Panc1 (cell line): ENCODE results near the gene ARFGEF2. TPM values are rescaled to one million over a fixed set of nuclear protein-coding genes. Genes with fewer than 3 reads are reported as not detected.

Source experiments
- ATAC-seq: fragments of 200-7000 bp; cut with Tn5 transposase; 2 replicates; pipeline ENCODE4 v1.9.1; 2020; ENCODE audit warnings: mild to moderate bottlenecking, moderate library complexity
- BruUV-seq: library from RNA; stranded (reverse); fragments of 400-500 nt; replicated peaks from 2 replicates; lab custom pipeline; 2021; lab: Mats Ljungman, UMichigan
- CTCF ChIA-PET: fragments of 300-600 bp; sonication (Branson Sonifier 250); formaldehyde crosslinking; loops from one replicate; lab custom pipeline; 2022; ENCODE audit warnings: antibody characterized with exemption; lab: Charles Lee
- POLR2A ChIA-PET: fragments of 300-600 bp; sonication (Branson Sonifier 250); formaldehyde crosslinking; loops from one replicate; lab custom pipeline; 2022; ENCODE audit warnings: antibody characterized with exemption; lab: Charles Lee
- DNase-seq: peaks from one replicate; pipeline ENCODE4 v3.0.0-alpha.2; 2010; ENCODE audit warnings: low read depth, low spot score
- H3K27ac ChIP-seq: 2 replicates; pipeline ENCODE4 v1.5.1; 2011; ENCODE audit warnings: mild to moderate bottlenecking, low read length, inconsistent platforms
- H3K27me3 ChIP-seq: fragments of 200-500 bp; sonication (Bioruptor generic); 2 replicates; pipeline ENCODE4 v1.6.0; 2014; ENCODE audit warnings: low read length, inconsistent platforms; ENCODE audit not compliant: control insufficient read depth, insufficient read depth
- H3K36me3 ChIP-seq: fragments of 200-500 bp; sonication (Bioruptor generic); 2 replicates; pipeline ENCODE4 v1.5.1; 2014; ENCODE audit warnings: inconsistent platforms, mild to moderate bottlenecking, low read length, moderate library complexity; ENCODE audit not compliant: control insufficient read depth, insufficient read depth
- H3K4me1 ChIP-seq: 2 replicates; pipeline ENCODE4 v1.5.1; 2011; ENCODE audit warnings: inconsistent platforms, mild to moderate bottlenecking, low read length, moderate library complexity; ENCODE audit not compliant: control insufficient read depth, insufficient read depth
- H3K4me3 ChIP-seq, 2 experiments: 2 replicates each; pipeline ENCODE4 v1.5.1; 2011 to 2012; ENCODE audit warnings: low read depth in 2 of 2, low read length in 2 of 2, mild to moderate bottlenecking in 2 of 2, inconsistent platforms in 1 of 2, moderate library complexity in 1 of 2
- H3K9me3 ChIP-seq: fragments of 200-500 bp; sonication (Bioruptor generic); 2 replicates; pipeline ENCODE4 v1.5.1; 2014; ENCODE audit warnings: low read depth, mild to moderate bottlenecking, inconsistent platforms, low read length, moderate library complexity; ENCODE audit not compliant: control insufficient read depth, insufficient read depth
- CTCF ChIP-seq: fragments of 450-650 bp; IDR thresholded peaks from 2 replicates; pipeline ENCODE4 v1.5.1; 2017; ENCODE audit warnings: mild to moderate bottlenecking
- POLR2AphosphoS5 ChIP-seq: IDR thresholded peaks from 2 replicates; pipeline ENCODE4 v1.6.1; 2012; ENCODE audit warnings: mild to moderate bottlenecking, low read depth, low read length, moderate library complexity
- REST ChIP-seq, 2 experiments: IDR thresholded peaks; 2 replicates each; pipeline ENCODE4 v1.6.1; 2011 to 2012; ENCODE audit warnings: low read depth in 2 of 2, control low read depth in 1 of 2, low read length in 1 of 2, mild to moderate bottlenecking in 1 of 2, moderate library complexity in 1 of 2; ENCODE audit not compliant: insufficient read depth in 1 of 2
- SIN3A ChIP-seq: IDR thresholded peaks from 2 replicates; pipeline ENCODE4 v1.6.1; 2012; ENCODE audit warnings: low read depth, mild to moderate bottlenecking, low read length, moderate library complexity, borderline replicate concordance; ENCODE audit not compliant: insufficient read depth
- TCF7L2 ChIP-seq: IDR thresholded peaks from 2 replicates; pipeline ENCODE4 v1.6.1; 2011; ENCODE audit warnings: mild to moderate bottlenecking, low read depth, low read length, inconsistent platforms
- in situ Hi-C: cut with HindIII; loops from 2 replicates; pipeline ENCODE4 v1.10.0; 2016; ENCODE audit warnings: low sequenced_read_pairs, low pct_unique_long_range_greater_than_20kb
- intact Hi-C: fragments of 100-400 bp; cut with micrococcal nuclease; formaldehyde crosslinking; loops from one replicate; pipeline ENCODE4 v1.10.0; 2022; ENCODE audit not compliant: unreplicated experiment
- total RNA-seq: library from RNA; stranded (reverse); gene quantifications from one replicate; pipeline ENCODE4 v1.2.1, GENCODE V29; 2021; ENCODE audit not compliant: unreplicated experiment

The ARFGEF2 gene
- total RNA-seq, 1 experiment from 2014 or later, result 36.6 TPM

GRCh38 chr20:48909910-48910309 is 11.6 kb upstream of the ARFGEF2 start:
- CTCF ChIA-PET, result interaction anchor here (1.2 kb wide), 1 partner anchor 252 kb away, joined by 4 read pairs; no protein-coding TSS in a partner anchor
- Histone ChIP-seq H3K27ac (no peak overlapping the region), H3K9me3 (no peaks in the 10 kb centered on the region), H3K4me1 (peaks cover under 1% of the 10 kb centered on the region), H3K36me3 (no peaks in the 10 kb centered on the region), H3K27me3 (no peaks in the 10 kb centered on the region), H3K4me3 (no peak overlapping the region)
- ATAC-seq (no peak), DNase-seq (no peak)
- POLR2A ChIA-PET, result no interaction called here
- in situ Hi-C loops (no loop called here), intact Hi-C loops (loop anchor here (10.0 kb wide), 1 partner anchor 85 kb away; the partner anchor contains the start of gene PREX1)
- BruUV-seq, result no TSS peak
- TF ChIP-seq TCF7L2, result no peak
- TF ChIP-seq REST (IDR thresholded peaks at IDR 0.05; ENCODE audit: insufficient read depth in 1 of 2, low read depth in 2 of 2, low read length in 1 of 2), result no peak
- TF ChIP-seq POLR2AphosphoS5, result no peak
- TF ChIP-seq SIN3A, result no peak
- no peak for TF ChIP-seq CTCF

GRCh38 chr20:48910347-48910781 is 11.1 kb upstream of the ARFGEF2 start:
- ChIA-PET POLR2A (no interaction called here), CTCF (interaction anchor here (0.6 to 1.2 kb wide), 2 partner anchors 253 to 515 kb away, joined by 3 to 4 read pairs; no protein-coding TSS in a partner anchor)
- ATAC-seq (no peak), DNase-seq (no peak)
- Histone ChIP-seq H3K27ac (no peak overlapping the region), H3K9me3 (no peaks in the 10 kb centered on the region), H3K27me3 (no peaks in the 10 kb centered on the region), H3K4me1 (no peaks in the 10 kb centered on the region), H3K36me3 (no peaks in the 10 kb centered on the region), H3K4me3 (no peak overlapping the region)
- TF ChIP-seq REST (IDR thresholded peaks at IDR 0.05; ENCODE audit: insufficient read depth in 1 of 2, low read depth in 2 of 2, low read length in 1 of 2), result no peak
- TF ChIP-seq SIN3A, result no peak
- no peak for TF ChIP-seq CTCF
- TF ChIP-seq TCF7L2, result no peak
- no peak for TF ChIP-seq POLR2AphosphoS5
- intact Hi-C loops, result no loop called here
- no TSS peak for BruUV-seq
- in situ Hi-C loops, result no loop called here
